ENCODE data around the gene AMER1.

GRCh38 chrX:64190136-64190740 lies 15.3 kb downstream of the AMER1 start:
- TF ChIP-seq, protein P1, sequence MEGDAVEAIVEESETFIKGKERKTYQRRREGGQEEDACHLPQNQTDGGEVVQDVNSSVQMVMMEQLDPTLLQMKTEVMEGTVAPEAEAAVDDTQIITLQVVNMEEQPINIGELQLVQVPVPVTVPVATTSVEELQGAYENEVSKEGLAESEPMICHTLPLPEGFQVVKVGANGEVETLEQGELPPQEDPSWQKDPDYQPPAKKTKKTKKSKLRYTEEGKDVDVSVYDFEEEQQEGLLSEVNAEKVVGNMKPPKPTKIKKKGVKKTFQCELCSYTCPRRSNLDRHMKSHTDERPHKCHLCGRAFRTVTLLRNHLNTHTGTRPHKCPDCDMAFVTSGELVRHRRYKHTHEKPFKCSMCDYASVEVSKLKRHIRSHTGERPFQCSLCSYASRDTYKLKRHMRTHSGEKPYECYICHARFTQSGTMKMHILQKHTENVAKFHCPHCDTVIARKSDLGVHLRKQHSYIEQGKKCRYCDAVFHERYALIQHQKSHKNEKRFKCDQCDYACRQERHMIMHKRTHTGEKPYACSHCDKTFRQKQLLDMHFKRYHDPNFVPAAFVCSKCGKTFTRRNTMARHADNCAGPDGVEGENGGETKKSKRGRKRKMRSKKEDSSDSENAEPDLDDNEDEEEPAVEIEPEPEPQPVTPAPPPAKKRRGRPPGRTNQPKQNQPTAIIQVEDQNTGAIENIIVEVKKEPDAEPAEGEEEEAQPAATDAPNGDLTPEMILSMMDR (conservative IDR thresholded peaks at IDR 0.05; ENCODE audit: low read depth, low read length) = no peak
- no peak for TF ChIP-seq EZH2 (IDR thresholded peaks at IDR 0.05; ENCODE audit: borderline replicate concordance, low read depth, low read length, poor library complexity, severe bottlenecking)

All from A673 (cell line).